ENCODE results near the gene RFT1.

- TF ChIP-seq EZH2 (IDR thresholded peaks at IDR 0.05): no peak
- TF ChIP-seq POLR2AphosphoS5 (IDR thresholded peaks at IDR 0.05; ENCODE audit: borderline replicate concordance, low read depth, low read length): no peak
Measured at GRCh38 chr3:53169832-53170324, 39.6 kb upstream of the RFT1 start.
